GM10266 (cell line): ENCODE data around the gene GRIK4.

Experiments
- DNase-seq: peaks from one replicate; pipeline ENCODE4 v3.0.0; 2012; ENCODE audit errors: extremely low spot score
- CTCF ChIP-seq: IDR thresholded peaks from 2 replicates; pipeline ENCODE4 v1.5.1; 2012; ENCODE audit warnings: mild to moderate bottlenecking, low read depth; ENCODE audit not compliant: control insufficient read depth, insufficient read depth; ENCODE audit errors: missing control alignments

GRIK4 gene

GRCh38 chr11:120880498-120881175, 369.1 kb downstream of the GRIK4 start:
- no peak for DNase-seq
- no peak for TF ChIP-seq CTCF

GRCh38 chr11:120881596-120881995, 370.0 kb downstream of the GRIK4 start:
- TF ChIP-seq CTCF = no peak

GRCh38 chr11:120882175-120882574, 370.6 kb downstream of the GRIK4 start:
- DNase-seq = no peak
- no peak for TF ChIP-seq CTCF

More at GRCh38 chr11:120881596-120881995, 370.0 kb downstream of the GRIK4 start:
- no peak for DNase-seq

GRCh38 chr11:120883404-120884080, 372.0 kb downstream of the GRIK4 start:
- no peak for TF ChIP-seq CTCF
- no peak for DNase-seq

- TF ChIP-seq CTCF = no peak
- no peak for DNase-seq
These were observed 372.8 kb downstream of the GRIK4 start for GRCh38 chr11:120884154-120885020.

GRCh38 chr11:120890609-120891320, 379.2 kb downstream of the GRIK4 start:
- no peak for TF ChIP-seq CTCF
- no peak for DNase-seq
